GM08714 (cell line): ENCODE results near the gene ZNF69.
"Not testable (repeated sequence)": the region's sequence is repeated elsewhere in the genome, so short reads cannot be mapped to it uniquely, and the experiment has no call there.

Experiments used
- H3K4me3 ChIP-seq: fragments of 200-500 bp; sonication (Bioruptor generic); 2 replicates; pipeline ENCODE4 v1.5.1; 2014; ENCODE audit warnings: mild to moderate bottlenecking, low read length, inconsistent platforms
- ZNF274 ChIP-seq: IDR thresholded peaks from 2 replicates; pipeline ENCODE4 v1.6.1; 2012; ENCODE audit warnings: mild to moderate bottlenecking, low read depth, low read length

The ZNF69 gene

DNA sequence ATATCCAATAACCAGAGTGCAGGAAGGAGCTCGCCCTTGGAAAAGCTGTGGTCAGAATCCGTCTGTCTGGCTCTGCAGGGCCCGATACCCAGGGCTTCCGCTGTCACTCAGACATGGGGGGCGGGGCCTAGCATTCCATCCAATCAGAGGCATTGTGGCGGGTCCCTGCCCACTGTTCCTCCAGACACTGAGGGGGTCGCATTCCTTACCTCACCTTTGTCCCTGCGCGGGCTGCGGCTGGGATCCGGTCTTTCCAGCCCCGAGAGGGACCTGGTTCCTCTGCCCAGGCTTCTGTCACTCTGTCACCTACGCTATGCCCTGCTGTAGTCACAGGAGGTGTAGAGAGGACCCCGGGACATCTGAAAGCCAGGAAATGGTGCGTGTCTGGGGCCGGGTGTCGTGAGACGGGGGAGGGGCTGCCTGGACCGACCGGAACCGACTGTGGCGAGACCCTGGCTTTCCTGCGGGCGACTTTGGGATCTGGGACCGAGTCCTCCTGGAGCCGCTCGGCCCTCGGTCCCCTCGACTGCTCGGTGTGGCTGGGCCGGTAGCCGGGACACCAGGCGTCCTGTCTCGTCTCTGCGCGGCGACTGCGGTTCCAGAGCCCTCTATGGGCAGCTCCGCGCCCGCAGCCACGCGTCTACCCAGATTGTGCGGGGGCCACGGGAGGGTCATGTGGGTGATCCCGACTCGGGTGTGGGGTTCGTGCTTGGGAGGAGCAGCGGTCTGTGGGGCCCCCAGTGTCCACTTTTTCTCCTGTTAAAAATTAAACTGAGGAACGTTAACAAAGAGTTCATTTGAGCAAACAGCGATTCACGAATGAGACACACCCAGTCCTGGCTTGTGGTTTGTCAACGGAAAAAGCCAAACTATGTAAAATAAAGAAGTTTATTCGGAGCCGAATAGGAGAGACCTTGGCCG is at the start of gene ZNF69:
ZNF69 (plus strand) TSS at position 172 of the 921 bp plus-strand sequence; CDS start at position 314, 142 bp downstream.
- H3K4me3 ChIP-seq, result peak within 1 kb of the TSS; percentile 54; the same call in 1 of the 2 replicates
- TF ChIP-seq ZNF274, result no peak

GRCh38 chr19:11843722-11844121 is 43.9 kb upstream of the ZNF69 start:
- H3K4me3 ChIP-seq, result no peak overlapping the region
- TF ChIP-seq ZNF274, result no peak

DNA sequence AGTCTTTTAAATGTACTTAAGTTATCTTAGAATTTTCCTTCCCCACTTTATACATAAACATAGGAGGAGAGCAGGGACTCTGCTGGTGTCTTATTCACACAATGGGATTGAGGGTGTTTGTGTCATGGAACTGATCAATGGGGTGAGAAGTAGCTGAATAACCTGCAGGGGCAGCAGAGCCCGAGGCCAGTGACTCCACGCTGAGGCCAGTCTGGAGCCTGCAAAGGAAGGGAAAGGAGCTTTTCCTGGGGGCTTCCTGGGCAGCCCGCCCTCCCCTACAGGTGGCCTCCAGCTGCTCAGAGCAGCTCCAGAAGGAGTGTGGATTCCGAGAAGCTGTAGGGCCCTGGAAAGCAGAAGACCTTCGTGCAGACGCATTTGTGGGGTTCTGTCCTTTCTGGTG is 40.0 kb upstream of the ZNF69 start:
- H3K4me3 ChIP-seq, result not testable (repeated sequence)

DNA sequence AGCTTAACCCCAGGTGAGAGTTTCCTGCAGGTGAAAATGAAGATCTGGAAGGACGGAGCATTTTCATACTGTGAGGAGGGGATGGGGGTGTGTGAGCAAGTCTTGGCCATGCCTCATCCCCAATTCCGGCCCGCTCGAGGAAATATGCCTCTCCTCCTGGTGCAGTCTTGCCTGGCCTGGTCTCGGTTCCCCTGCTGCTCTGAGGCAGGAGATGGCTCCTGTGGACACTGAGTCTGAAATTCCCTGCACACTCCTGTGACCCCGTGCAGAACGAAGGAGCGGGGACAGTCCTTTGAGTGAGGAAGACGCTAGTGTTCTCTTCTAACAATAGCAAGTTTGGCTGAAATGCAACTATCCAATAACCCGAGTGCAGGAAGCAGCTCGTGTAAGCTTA is 39.4 kb upstream of the ZNF69 start:
- peak overlapping the region; percentile 57; the same call in 1 of the 2 replicates for H3K4me3 ChIP-seq
- no peak for TF ChIP-seq ZNF274

DNA sequence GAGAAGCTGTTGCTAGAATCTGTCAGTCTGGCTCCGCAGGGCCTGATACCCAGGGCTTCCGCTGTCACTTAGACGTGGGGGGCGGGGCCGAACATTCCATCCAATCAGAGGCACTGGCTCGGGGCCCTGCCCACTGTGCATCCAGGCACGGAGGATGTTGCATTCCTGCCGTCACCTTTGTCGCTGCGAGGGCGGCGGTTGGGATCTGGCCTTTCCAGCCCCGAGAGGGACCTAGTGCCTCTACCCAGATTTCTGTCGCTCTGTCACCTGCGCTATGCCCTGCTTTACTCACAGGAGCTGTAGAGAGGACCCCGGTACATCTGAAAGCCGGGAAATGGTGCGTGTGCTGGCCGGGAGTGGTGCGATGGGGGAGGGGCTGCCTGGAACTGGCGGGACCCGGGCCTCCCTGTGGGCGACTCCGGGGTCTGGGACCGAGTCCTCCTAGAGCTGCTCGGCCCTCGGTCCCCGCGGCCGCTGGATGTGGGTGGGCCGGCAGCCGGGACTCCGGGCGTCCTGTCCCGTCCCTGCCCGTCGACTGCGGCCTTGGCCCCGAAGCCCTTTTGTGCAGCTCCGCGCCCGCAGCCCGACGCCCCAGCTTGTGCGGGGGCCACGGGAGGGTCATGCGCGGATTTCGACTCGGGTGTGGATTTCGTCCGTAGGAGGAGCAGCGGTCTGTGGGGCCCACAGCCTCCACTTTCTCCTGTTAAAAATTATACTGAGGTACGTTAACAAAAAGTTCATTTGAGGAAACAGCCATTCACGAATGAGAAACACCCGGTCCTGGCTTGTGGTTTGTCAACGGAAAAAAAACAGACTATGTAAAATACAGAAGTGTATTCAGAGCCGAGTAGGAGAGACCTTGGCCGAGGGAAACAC is 38.8 kb upstream of the ZNF69 start, which contains the start of gene ZNF439:
ZNF439 (plus strand) TSS at position 133 of the 876 bp plus-strand sequence; CDS start at position 275, 142 bp downstream.
- no peak for TF ChIP-seq ZNF274
- peak within 1 kb of the TSS; percentile 57; the same call in 1 of the 2 replicates for H3K4me3 ChIP-seq

DNA sequence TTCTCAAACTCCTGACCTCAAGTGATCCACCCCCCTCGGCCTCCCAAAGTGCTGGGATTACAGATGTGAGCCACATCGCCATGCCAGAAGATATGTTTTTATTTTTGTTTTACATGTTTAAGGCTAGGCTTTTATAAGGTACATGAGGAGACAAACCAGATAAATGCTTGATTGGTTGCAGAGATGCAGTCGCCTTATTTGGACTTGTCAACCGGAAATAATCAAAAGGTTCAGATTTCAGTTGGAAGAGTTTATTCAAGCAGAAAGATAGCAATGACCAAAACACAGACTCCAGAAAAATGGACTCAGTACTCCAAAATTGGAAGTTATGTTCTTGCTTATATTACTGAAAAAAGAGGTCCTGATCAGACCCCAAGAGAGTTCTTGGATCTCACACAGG is 37.3 kb upstream of the ZNF69 start:
- H3K4me3 ChIP-seq, result not testable (repeated sequence)

DNA sequence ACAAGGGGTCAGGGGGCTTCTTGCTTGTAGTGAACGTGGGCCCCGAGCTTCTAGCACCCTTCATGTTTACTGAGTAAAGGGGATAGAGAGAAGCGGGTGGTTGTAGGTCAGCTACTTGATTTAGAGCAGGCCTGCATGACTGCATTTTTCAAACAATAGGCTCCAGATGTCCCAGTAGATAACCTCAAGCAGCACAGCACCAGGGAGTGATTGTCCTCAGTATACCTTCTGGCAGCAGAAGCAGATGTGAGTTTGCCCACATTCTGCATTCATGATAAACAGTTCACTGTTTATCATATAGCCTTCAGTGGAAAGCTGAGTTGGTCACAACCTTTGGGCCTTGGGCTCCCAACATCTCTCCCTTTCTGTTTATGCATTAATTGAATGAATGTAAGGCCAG is 34.2 kb upstream of the ZNF69 start:
- TF ChIP-seq ZNF274, result no peak
- no peak overlapping the region for H3K4me3 ChIP-seq

DNA sequence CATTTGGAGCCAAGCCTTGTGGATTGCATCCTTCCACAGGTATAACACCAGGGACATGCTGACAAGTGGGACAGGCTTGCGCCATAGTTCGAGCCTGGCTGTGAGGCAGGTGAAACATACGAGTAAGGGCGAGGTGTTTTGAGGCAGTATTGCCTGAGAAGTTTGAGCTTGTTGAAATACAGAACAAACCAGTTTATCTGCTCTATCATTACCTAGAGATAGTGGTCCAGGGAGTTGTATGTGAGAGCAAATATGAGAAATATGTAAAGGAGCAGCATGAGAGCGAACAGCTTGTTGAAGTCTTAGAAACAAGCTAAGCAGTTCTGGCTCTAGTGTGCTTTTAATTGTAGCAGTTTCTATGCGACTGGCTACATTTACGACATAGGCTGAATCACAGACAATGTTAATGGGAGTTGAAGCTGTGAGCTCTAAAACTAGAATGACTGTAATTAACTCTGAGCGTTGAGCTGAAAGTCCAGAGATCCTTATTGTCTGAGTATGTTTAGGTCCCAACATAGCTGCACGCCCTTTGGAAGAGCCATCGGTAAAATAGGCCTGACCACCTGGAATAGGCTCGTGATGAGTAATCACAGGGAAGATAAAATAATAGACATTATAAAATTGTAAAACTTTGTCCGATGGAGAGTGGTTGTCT is 30.9 kb upstream of the ZNF69 start:
- no peak for TF ChIP-seq ZNF274
- no peak overlapping the region for H3K4me3 ChIP-seq

GRCh38 chr19:11860721-11861120 is 26.9 kb upstream of the ZNF69 start:
- no peak overlapping the region for H3K4me3 ChIP-seq
- no peak for TF ChIP-seq ZNF274

DNA sequence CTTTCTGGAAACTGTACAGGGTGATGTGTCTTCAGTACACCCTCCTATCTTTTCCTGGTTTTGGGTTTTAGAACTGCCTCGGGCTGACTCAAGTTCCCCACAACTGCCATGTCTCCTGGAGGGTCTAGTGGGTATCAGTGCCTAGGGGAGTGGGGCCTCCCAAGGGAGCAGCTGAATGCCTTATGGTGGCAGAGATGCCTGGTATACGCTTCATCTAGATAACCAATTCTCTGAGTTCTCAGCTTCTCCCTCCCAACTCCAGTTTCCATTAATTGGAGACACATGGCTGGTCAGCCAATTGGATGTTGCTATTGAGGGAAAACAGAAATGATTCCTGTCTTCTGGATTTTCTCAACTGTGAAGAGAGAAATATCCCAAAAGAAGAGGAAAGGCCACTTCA is 26.3 kb upstream of the ZNF69 start:
- no peak overlapping the region for H3K4me3 ChIP-seq
- no peak for TF ChIP-seq ZNF274

- not testable (repeated sequence) for H3K4me3 ChIP-seq
Measured at GRCh38 chr19:11867766-11868165, 19.8 kb upstream of the ZNF69 start.

- TF ChIP-seq ZNF274, result no peak
- no peak overlapping the region for H3K4me3 ChIP-seq
Measured at GRCh38 chr19:11868188-11868587, 19.4 kb upstream of the ZNF69 start.

DNA sequence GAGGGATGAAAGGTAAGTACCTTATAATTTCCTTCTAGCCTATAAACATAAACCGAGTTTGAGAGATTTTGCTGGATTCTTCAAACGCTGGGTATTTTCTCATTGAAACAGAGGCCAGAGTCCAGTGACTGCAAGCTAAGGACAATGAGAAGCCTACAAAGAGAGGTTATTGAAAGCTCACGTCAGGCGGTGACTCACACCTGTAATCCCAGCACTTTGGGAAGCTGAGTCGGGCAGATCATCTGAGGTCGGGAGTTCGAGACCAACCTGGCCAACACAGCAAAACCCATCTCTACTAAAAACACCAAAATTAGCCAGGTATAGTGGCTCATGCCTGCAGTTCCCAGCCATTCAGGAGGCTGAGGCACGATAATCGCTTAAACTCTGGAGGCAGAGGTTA is 15.0 kb upstream of the ZNF69 start:
- no peak overlapping the region for H3K4me3 ChIP-seq
- TF ChIP-seq ZNF274, result no peak

GRCh38 chr19:11873762-11874161 is 13.8 kb upstream of the ZNF69 start:
- no peak overlapping the region for H3K4me3 ChIP-seq
- no peak for TF ChIP-seq ZNF274

- not testable (repeated sequence) for H3K4me3 ChIP-seq
Measured at GRCh38 chr19:11879687-11880266, 7.8 kb upstream of the ZNF69 start.
